HFF-Myc (cell line): Measurements from ENCODE around the gene CDKN3.

ENCODE experiments used
- DNase-seq: peaks from one replicate; pipeline ENCODE4 v3.0.0-alpha.2; 2011; ENCODE audit warnings: low read depth; ENCODE audit errors: extremely low read depth
- H3K4me3 ChIP-seq: replicated peaks from 2 replicates; pipeline ENCODE4 v1.5.1; 2011; ENCODE audit warnings: low read depth, mild to moderate bottlenecking, control low read depth, low read length
- CTCF ChIP-seq: IDR thresholded peaks from 2 replicates; pipeline ENCODE4 v1.5.1; 2012; ENCODE audit warnings: mild to moderate bottlenecking, low read depth, low read length, control low read depth; ENCODE audit errors: missing control alignments

CDKN3 gene

GRCh38 chr14:54360667-54361066 is 36.1 kb upstream of the CDKN3 start:
- TF ChIP-seq CTCF: no peak
- DNase-seq: no peak
- H3K4me3 ChIP-seq: no peak overlapping the region

GRCh38 chr14:54362089-54362504 is 34.7 kb upstream of the CDKN3 start:
- no peak overlapping the region for H3K4me3 ChIP-seq
- no peak for DNase-seq
- TF ChIP-seq CTCF: no peak

GRCh38 chr14:54362759-54363437 is 33.9 kb upstream of the CDKN3 start:
- no peak for DNase-seq
- no peak for TF ChIP-seq CTCF

GRCh38 chr14:54364555-54365415 is 32.0 kb upstream of the CDKN3 start:
- H3K4me3 ChIP-seq: no peak overlapping the region
- TF ChIP-seq CTCF: no peak
- DNase-seq: no peak

More at GRCh38 chr14:54362759-54363437, 33.9 kb upstream of the CDKN3 start:
- no peak overlapping the region for H3K4me3 ChIP-seq

GRCh38 chr14:54366736-54367735 is 29.8 kb upstream of the CDKN3 start:
- no peak overlapping the region for H3K4me3 ChIP-seq
- DNase-seq: no peak

More at GRCh38 chr14:54366736-54367735, 29.8 kb upstream of the CDKN3 start:
- TF ChIP-seq CTCF: peak; percentile 78
